GM18951 (cell line): Measurements from ENCODE around the gene PPP1R12B.
"Not testable (repeated sequence)": the region's sequence is repeated elsewhere in the genome, so short reads cannot be mapped to it uniquely, and the experiment has no call there.

ENCODE experiments used
- POLR2A ChIP-seq: IDR thresholded peaks from 4 replicates; pipeline ENCODE4 v1.6.1; 2011; ENCODE audit warnings: mild to moderate bottlenecking; ENCODE audit not compliant: insufficient read length, insufficient read depth; ENCODE audit errors: extremely low read depth
- in situ Hi-C: fragments of 300-500 bp; cut with MboI; formaldehyde crosslinking; loops from one replicate; pipeline ENCODE4 v1.12.0; 2022; ENCODE audit warnings: low sequenced_read_pairs, mixed read lengths, inconsistent platforms; ENCODE audit not compliant: unreplicated experiment

Gene PPP1R12B

GRCh38 chr1:202355944-202356553 lies 7.5 kb downstream of the PPP1R12B start:
- in situ Hi-C loops = no loop called here
- TF ChIP-seq POLR2A = no peak

- TF ChIP-seq POLR2A = no peak
- in situ Hi-C loops = no loop called here
These were observed 9.0 kb downstream of the PPP1R12B start for GRCh38 chr1:202357506-202357905.

- in situ Hi-C loops = no loop called here
- no peak for TF ChIP-seq POLR2A
These were observed 12.7 kb downstream of the PPP1R12B start for GRCh38 chr1:202361224-202361623.

GRCh38 chr1:202361701-202362100 lies 13.2 kb downstream of the PPP1R12B start:
- TF ChIP-seq POLR2A = no peak
- in situ Hi-C loops = no loop called here

- no peak for TF ChIP-seq POLR2A
- in situ Hi-C loops = no loop called here
These were observed 13.7 kb downstream of the PPP1R12B start for GRCh38 chr1:202362212-202362611.

GRCh38 chr1:202365092-202365815 lies 16.8 kb downstream of the PPP1R12B start:
- no peak for TF ChIP-seq POLR2A
- in situ Hi-C loops = no loop called here

GRCh38 chr1:202367271-202367670 lies 18.8 kb downstream of the PPP1R12B start:
- TF ChIP-seq POLR2A = no peak
- in situ Hi-C loops = no loop called here

GRCh38 chr1:202370906-202371305 lies 22.4 kb downstream of the PPP1R12B start:
- in situ Hi-C loops = not testable (repeated sequence)

GRCh38 chr1:202374099-202374498 lies 25.6 kb downstream of the PPP1R12B start:
- in situ Hi-C loops = no loop called here
- no peak for TF ChIP-seq POLR2A

- in situ Hi-C loops = not testable (repeated sequence)
These were observed 26.7 kb downstream of the PPP1R12B start for GRCh38 chr1:202375175-202375574.

GRCh38 chr1:202376247-202376646 lies 27.7 kb downstream of the PPP1R12B start:
- in situ Hi-C loops = no loop called here
- no peak for TF ChIP-seq POLR2A

- in situ Hi-C loops = not testable (repeated sequence)
These were observed 31.5 kb downstream of the PPP1R12B start for GRCh38 chr1:202379884-202380529.

GRCh38 chr1:202380535-202380934 lies 32.0 kb downstream of the PPP1R12B start:
- in situ Hi-C loops = not testable (repeated sequence)

GRCh38 chr1:202381867-202382266 lies 33.4 kb downstream of the PPP1R12B start:
- in situ Hi-C loops = not testable (repeated sequence)

GRCh38 chr1:202395831-202396230 lies 47.3 kb downstream of the PPP1R12B start:
- in situ Hi-C loops = not testable (repeated sequence)
